GM18861 (cell line): ENCODE results near the gene SLC18A3.
A peak's percentile ranks its signal among the peaks of the same experiment; 100 is the strongest.

Experiments used
- ATAC-seq: cut with Tn5 transposase; IDR thresholded peaks from one replicate; pipeline ENCODE4 v1.9.1; 2021; ENCODE audit not compliant: unreplicated experiment

SLC18A3 gene

DNA sequence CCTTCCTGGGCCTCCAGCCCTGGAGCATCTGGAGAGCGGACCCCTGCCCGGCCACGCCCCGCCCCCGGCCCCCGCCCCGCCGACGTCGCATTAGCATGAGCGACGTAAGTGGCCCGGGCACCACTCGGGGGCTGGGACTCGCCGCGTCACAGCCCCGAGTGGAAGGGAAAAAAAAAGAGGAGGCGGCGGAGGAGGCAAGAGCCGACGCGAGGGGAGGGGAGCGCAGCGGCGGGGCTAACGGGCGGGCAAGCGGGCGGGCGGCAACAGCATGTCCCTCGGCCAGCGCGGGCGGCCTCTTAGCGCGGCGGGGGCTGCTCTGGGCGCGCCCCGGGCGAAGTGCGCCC is at the start of gene SLC18A3:
TSS of gene SLC18A3 (plus strand) at position 197 of the 344 bp plus-strand sequence. CDS start 431 bp downstream, outside the sequence.
- no peak for ATAC-seq

DNA sequence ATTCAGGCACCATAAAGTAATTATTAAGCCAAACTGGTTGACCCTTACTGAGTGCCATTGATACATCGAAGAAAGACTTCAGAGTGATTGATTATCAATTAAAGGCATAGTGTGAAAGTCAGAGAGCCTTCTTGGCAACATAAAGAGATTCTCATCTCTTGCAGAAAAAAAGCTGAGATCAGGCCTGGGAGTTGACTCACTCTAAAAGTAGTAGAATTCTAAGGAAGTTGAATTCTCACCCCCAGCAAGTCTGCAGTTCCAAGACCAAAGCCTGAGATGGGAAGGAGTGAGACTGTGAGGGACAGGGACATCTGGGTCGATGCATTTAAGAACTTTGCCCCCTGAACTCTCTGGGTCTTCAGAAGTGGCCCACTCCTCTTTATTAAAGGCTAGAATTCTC is 49.6 kb upstream of the SLC18A3 start:
- ATAC-seq = no peak

DNA sequence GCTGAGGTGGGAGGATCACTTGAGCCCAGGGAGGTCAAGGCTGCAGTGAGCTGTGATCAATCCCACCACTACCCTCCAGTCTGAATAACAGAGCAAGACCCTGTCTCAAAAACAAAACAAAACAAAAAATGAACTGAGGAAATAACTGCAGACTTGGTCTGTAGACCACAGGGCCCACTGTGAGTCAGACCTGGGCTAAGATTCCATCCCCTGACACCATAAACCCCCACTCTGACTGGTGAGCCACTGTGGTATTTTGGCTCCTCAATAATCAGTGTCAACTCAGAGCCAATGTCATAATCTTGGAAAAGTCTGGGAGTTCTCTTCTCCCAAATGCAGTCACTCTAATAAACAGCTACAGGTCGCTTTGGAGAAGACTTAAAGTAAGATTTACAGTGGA is 47.2 kb upstream of the SLC18A3 start:
- no peak for ATAC-seq

DNA sequence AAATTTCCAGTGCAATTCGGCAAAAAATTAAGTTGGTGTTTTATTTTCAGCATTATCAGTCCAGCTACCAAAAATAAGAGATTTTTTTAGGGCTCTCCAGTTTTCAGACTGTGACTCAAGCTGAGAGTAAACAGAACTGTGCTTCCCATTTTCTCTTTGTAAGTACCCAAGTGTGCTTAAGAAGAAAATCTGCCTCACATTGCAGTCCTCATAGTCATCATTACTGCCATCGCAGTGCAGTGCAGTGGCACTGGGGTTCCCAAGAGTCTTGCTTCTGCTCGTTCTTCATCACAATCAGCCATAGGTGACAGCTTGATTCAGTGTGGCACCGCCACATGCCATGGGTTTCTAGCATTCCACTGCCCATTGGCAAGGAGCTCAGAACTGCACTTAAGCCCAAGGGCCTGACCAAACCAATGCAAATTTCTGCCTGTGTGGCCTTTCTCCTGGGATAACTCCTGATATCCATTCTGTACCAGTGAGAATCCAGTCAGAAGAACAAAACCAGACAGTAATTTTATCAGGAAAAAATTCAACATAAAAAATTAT is 45.6 kb upstream of the SLC18A3 start:
- ATAC-seq = no peak

DNA sequence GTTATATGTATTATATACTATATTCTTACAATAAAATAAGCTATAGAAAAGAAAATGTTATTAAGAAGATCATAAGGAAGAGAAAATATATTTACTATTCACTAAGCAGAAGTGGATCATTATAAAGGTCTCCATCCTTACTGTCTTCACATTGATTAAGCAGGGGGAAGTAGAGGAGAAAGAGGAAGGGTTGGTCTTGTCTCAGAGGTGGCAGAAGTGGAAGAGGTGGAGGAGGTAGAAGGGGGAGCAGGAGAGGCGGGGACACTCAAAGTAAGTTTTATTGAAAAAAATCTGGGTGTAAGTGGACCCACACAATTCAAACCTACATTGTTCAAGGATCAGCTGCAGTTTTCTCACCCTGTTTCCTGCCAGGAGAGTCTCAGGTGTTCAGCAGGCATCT is 42.3 kb upstream of the SLC18A3 start:
- ATAC-seq = no peak

DNA sequence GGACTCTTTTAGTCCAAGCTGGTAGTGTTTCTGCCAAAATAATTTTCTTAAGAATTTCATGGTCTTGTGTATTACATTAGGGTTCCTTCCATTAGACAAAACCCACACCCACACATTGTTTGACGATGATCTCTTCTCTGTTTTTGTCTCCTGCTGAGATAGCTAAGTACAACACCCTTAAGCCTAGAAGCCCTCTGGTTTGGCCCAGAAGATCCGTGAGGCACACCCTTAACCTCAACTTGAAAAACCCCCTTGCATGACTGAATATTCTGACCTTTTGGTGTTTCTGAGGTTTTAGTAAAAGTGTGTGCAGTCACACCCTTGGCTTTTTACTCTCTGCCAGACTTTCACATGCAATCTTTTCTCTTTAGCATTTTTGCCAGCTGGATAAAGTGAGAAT is 41.9 kb upstream of the SLC18A3 start:
- no peak for ATAC-seq

DNA sequence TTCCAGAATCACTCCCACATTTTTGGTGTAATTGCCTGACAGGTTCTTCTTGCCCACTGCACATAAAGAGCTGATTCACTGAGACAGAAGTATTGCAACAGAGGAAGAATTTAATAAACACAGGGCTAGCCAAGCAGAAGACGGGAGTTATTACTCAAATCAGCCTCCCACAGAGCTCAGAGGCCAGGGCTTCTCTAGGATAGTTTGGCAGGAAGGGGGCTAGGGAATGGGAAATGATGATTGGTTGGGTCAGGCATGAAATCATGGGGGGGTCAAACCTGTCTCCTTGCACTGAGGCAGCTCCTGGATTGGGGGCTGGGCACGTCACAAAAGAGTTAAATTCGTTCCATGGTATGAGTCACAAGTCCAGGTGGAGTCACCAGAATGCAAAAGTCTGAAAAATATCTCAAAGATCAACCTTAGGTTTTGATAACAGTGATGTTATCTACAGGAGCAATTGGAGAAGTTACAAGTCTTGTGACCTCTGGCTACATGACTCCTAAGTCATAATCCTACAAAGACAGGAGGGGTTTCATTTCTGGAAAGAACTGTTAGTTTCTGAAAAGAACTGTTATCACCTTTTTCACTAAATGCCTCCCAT is 41.0 kb upstream of the SLC18A3 start:
- no peak for ATAC-seq

DNA sequence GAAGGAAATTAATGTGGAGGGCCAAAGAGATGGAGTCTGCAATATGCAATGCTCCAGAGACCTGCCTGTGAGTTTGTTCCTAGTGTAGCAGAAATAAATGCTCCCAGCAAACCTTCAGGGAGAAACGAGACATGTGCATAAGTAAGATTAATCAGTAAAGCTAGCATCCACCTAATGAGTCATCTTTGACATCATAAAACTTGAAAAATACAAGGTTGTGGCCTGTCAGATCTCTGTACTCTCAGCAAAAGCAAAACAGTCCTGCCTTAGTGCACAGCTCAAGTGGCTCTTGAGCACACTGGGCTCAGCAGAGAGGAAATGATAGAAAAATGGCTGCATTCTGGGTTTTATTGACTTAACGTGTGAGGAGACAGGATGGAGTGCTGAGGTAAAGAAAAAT is 38.7 kb upstream of the SLC18A3 start:
- ATAC-seq = no peak

DNA sequence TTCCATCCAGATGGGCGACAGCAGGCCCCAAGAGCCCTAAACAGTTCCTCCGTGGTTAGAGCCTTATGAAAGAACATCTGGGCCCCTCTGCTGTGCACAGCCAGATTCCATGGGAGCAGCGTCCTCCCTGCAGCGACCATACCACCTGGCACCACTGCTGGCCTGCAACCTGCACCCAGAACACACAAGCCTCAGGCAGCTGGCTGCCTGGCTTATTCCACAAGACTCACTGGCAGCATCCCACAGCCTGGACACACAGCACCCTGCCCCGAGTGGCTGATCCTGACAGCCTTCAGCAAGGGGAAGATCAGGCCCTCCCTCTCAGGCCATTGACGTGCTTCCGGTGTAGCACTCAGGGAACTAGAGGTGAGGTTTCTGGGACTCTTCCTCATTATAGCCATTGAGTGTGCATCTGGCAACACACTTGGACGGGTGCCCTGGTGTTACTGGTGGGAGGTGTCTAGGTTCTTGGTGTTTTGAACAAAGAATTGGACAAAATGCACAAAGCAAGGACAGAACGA is 37.5 kb upstream of the SLC18A3 start:
- no peak for ATAC-seq

DNA sequence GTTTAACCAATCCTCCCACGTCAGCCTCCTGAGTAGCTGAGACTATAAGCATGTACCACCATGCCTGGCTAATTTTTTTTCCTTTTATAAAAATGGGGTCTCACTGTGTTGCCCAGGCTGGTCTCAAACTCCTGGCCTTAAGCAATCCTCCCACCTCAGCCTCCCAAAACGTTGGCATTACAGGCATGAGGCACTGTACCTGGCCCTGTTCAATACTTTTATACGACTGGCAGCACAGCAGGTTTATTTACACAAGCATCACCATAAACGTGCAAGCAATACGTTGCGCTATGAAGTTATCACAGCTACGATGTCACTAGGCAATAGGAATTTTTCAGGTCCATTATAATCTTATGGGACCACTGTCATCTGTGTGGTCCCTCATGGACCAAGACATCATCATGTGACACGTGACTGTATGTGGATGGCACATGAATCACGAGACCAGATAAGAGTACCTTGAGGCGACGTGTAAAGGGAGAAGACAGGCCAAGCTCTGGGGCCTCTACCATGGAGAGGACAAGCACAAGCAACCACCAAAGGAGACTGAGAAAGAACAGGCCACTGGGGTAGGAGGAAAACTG is 34.5 kb upstream of the SLC18A3 start:
- ATAC-seq = no peak

DNA sequence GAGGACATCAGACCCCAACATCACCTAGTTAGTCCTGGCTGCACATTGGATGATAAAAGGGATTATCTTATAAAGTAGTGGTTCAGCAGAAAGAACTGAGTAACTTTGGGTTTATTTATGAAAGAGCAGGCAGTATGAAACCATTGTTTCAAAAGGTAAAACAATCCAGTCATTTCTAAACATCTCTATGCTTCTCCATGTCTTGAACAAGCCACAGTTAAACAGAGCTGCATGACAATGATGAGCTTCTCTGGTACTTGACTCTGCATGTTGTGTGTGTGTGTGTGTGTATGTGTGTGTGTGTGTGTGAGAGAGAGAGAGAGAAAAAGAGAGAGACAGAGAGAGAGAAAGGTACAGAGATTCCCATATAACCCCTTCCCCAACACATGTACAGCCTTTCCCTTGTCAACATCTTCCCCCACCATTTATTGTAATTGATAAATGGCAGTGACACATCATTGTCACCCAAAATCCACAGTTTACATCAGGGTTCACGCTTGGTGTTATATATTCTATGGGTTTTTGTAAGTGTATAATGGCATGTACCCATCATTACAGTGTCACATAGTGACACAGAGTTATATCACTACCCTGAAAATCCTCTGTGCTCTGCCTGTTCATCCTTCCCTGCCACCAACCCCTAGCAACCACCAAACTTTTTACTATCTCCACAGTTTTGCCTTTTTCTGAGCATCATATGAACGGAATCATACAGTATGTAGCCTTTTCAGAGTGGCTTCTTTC is 32.8 kb upstream of the SLC18A3 start:
- ATAC-seq = no peak

DNA sequence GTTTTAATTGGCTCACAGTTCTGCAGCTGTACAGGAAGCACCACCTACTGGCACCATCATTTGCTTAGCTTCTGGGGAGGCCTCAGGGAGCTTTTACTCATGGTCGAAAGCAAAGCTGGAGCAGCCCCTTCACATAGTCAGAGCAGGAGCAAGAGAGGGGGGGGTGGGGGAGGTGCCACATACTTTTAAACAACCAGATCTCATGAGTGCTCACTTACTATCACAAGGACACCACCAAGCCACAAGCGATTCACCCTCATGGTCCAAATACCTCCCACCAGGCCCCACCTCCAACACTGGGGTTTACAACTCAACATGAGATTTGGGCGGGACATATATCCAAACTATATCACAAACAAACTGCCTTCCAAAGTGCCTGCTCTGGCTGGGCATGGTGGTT is 31.7 kb upstream of the SLC18A3 start:
- ATAC-seq = no peak

DNA sequence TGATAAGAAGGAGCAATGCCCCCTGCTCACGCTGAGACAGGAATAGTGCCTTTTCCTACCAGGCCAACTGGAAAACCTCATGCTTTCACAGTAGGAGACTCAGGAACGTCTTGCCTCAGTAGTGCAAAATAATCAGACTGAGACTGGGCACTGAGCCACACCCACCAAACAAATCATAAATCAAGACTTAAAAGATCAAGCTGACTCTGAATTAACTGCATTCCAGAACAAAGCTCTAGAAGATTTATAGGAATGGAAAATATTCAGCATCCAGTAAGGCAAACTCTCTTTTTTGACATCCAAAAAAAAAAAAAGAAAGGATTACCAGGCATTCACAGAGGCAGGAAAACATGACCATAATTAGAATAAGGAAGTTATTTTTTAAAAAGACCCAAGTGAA is 30.5 kb upstream of the SLC18A3 start:
- no peak for ATAC-seq

DNA sequence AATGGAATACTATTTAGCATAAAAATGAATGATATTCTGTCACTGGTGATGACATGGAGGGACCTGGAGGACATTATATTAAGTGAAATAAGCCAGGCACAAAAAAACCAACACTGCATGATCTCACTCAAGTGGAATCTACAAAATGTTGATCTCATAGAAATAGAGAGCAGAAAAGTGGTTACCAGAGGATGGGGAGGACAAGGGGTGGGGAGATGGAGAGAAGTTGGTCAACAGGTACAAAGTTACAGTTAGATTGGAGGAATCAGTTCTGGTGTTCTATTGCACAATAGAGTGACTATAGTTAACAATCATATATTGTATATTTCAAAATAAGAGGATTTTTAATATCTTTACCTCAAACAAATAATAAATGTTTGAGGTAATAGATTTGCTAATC is 24.7 kb upstream of the SLC18A3 start:
- ATAC-seq = no peak

DNA sequence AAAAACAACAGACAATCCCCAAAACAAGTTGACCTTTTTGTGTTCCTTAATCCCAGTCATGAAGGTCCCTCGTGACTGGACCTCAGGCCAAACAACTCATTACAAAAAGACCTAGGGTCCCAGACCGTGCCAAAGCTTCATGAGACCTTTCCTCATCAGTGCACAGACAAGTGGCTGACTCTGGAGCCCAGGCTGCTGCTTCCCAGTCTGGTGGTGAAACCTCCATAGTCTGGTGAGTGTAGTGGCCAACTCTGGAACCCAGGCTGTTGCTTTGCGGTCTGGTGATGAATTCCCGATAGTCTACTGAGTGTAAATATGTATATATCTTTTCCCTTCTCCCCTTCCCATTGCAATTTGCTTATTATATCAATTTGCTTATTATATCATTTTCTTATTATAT is 22.1 kb upstream of the SLC18A3 start:
- no peak for ATAC-seq

DNA sequence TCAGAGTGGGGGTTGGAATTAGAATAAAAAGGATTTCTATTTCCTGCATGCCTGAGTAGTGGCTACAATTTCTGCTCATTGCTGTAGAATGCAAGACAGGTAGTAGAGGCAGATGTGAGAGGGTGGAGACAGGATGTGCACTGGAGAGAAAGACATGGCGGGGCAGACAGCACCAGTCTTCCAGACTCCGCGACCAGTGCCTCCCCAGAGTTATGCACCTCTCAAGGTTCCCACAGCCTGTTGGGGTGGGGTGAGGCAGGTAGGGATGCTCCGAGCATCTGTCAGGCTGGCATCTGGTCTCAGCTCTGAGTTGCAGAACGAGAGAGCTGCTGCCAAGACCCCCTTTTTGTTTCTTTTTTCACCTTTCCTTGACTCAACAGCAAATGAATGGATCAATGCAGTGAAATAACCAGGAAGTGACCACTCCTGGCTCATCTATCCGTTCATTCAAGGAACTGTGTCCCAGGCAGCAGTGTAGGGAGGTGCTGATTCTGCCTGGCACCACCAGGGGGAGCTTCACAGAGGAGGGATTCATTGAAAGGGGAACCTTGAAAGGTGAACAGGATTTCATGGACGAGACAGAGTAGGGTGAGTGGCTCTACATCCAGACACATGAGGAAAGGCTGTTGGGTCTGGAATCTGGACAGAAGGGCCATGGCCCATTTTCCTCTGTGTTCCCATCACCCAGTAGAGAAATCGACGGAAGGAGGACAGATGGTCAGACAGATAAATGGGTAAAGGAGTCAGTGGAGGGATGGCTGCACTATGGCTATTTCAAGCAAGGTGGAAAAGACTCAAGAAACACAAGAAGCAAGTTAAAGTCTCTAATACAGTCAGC is 17.2 kb upstream of the SLC18A3 start:
- peak; percentile 74 for ATAC-seq

DNA sequence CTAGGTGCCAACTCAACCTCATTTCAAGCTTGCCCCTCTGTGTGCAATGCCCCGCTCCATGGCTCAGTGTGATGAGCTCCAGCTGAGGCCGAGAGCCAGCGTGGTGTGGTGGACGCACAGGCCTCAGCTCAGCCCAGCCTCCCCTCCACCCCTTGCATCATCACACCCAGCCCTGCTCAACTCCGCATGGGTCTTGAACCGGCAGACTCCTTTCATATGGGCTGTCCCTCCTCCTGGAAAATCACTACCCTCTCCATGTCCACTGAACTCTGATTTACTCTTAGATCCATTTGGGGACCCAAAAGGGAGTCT is 16.6 kb upstream of the SLC18A3 start:
- ATAC-seq = no peak

DNA sequence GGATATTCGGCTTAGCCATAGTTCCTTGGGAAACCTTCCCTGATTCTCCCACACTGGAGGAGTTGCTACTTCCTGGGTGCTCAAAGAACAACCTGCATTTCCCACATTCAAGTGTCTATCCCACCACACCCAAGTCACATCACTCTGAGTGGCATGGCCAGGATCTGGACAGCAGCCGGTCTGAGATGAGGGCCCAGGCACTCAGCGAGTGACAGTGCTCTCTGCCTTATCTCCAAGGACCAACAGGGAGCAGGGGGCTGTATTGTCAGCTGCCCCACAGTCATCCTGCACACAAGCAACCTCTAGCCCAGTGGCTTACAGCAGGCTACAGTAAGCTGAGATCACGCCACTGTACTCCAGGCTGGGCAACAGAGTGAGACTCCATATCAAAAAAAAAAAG is 16.1 kb upstream of the SLC18A3 start:
- no peak for ATAC-seq

DNA sequence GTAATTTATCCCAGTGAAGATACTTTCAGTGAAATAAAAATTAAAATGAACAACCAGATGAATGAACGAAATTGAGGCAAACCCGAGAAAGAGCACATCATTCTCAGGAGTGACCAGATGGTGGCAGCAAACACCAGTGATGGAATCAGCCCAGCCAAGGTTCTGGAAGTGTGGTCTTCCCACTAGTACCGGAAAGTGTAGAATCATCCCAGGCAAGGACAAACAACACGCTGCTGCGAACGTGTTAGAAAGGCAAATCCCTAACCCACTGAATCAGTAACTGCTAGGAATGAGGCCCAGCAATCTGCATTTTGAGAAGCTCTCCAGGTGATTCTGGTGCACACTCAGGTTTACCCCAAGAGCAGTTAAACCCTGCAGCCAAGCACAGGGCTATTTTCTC is 15.5 kb upstream of the SLC18A3 start:
- ATAC-seq = no peak

DNA sequence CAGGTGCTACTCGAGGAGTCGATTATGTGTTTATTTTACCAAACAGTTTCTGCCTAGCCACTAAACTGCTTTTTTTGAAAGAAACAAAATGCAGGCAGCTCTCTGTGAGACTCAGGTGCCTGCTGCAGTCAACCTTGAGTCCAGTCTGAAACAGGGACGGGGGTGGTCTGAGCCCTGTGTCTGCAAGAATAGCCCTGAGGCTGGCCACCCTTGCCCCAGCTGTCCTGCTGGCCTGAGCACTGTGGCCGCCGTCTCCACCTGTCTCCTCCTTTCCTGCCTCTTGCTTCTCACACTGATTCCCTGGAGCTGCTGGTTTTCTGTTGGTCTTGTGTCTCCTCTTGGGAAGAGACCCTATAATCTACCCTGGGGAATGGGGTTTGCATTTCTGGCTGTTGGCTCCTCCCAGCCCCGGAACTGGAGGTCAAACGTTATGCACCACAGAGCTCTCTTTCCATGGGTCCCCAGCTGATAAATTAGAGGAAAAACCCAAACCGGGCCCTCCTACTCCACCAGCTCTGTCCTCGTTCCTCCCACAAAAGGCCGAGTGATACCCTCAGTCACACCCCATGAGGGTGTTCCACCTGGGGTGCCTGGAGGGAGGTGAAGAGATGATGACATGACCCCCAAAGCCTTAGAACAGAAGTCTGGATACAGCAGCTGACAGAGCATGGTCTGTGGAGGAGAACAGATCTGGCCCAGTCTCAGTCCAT is 15.0 kb upstream of the SLC18A3 start:
- no peak for ATAC-seq
